GM23338 (cell line): ENCODE results near the gene RPL32. TPM values are rescaled to one million over a fixed set of nuclear protein-coding genes. Genes with fewer than 3 reads are reported as not detected.

Experiments
- ATAC-seq: fragments of 200-7000 bp; cut with Tn5 transposase; 3 replicates; pipeline ENCODE4 v1.9.1; 2020
- DNase-seq: peaks from one replicate; pipeline ENCODE4 v3.0.0-alpha.2; 2015; ENCODE audit warnings: low spot score
- H2AFZ ChIP-seq: fragments of 200-600 bp; sonication (generic); 2 replicates; pipeline ENCODE4 v1.8.0; 2016; ENCODE audit warnings: antibody characterized with exemption, mild to moderate bottlenecking, moderate library complexity
- H3F3A ChIP-seq: fragments of 200-600 bp; sonication (generic); replicated peaks from 2 replicates; pipeline ENCODE4 v1.8.0; 2017; ENCODE audit warnings: antibody characterized with exemption, mixed run types, low read depth
- H3K27ac ChIP-seq: fragments of 200-600 bp; sonication (generic); 2 replicates; pipeline ENCODE4 v1.6.1; 2016; ENCODE audit warnings: low read depth
- H3K27me3 ChIP-seq: fragments of 200-600 bp; sonication (generic); 2 replicates; pipeline ENCODE4 v1.8.0; 2016; ENCODE audit warnings: mild to moderate bottlenecking, mixed run types, moderate library complexity; ENCODE audit not compliant: insufficient read depth
- H3K36me3 ChIP-seq: fragments of 200-600 bp; sonication (generic); 2 replicates; pipeline ENCODE4 v1.8.0; 2016; ENCODE audit warnings: mild to moderate bottlenecking; ENCODE audit not compliant: insufficient read depth
- H3K4me1 ChIP-seq: fragments of 200-600 bp; sonication (generic); 2 replicates; pipeline ENCODE4 v1.8.0; 2016; ENCODE audit warnings: mild to moderate bottlenecking, moderate library complexity; ENCODE audit not compliant: insufficient read depth
- H3K4me2 ChIP-seq: fragments of 200-600 bp; sonication (generic); 2 replicates; pipeline ENCODE4 v1.7.1; 2017; ENCODE audit warnings: mixed run types
- H3K4me3 ChIP-seq: fragments of 200-600 bp; sonication (generic); 2 replicates; pipeline ENCODE4 v1.6.1; 2016; ENCODE audit warnings: mixed run types
- H3K79me2 ChIP-seq: fragments of 200-600 bp; sonication (generic); replicated peaks from 2 replicates; pipeline ENCODE4 v1.8.0; 2017; ENCODE audit warnings: mild to moderate bottlenecking; ENCODE audit not compliant: insufficient read depth
- H3K9me2 ChIP-seq: fragments of 200-600 bp; sonication (generic); 2 replicates; pipeline ENCODE4 v1.8.0; 2017; ENCODE audit not compliant: insufficient read depth
- H4K20me1 ChIP-seq: fragments of 200-600 bp; sonication (generic); replicated peaks from 2 replicates; pipeline ENCODE4 v1.8.0; 2017; ENCODE audit warnings: mild to moderate bottlenecking; ENCODE audit not compliant: insufficient read depth
- H3K27ac Mint-ChIP-seq: 2 replicates; pipeline ENCODE4 v1.8.0; 2020; ENCODE audit warnings: inconsistent platforms, mild to moderate bottlenecking, moderate library complexity, mixed read lengths
- H3K27me3 Mint-ChIP-seq: 3 replicates; pipeline ENCODE4 v1.8.0; 2022; ENCODE audit warnings: low read depth, mild to moderate bottlenecking, moderate library complexity, mixed read lengths, inconsistent platforms; ENCODE audit not compliant: insufficient read depth, poor library complexity
- H3K36me3 Mint-ChIP-seq: 3 replicates; pipeline ENCODE4 v1.8.0; 2021; ENCODE audit warnings: low read depth, mild to moderate bottlenecking, inconsistent platforms, moderate library complexity, mixed read lengths
- H3K4me1 Mint-ChIP-seq: 3 replicates; pipeline ENCODE4 v1.8.0; 2020; ENCODE audit warnings: mild to moderate bottlenecking, inconsistent platforms, mixed read lengths
- H3K4me3 Mint-ChIP-seq: 3 replicates; pipeline ENCODE4 v1.8.0; 2021; ENCODE audit warnings: moderate library complexity, mild to moderate bottlenecking, inconsistent platforms, mixed read lengths
- H3K9me3 Mint-ChIP-seq: 3 replicates; pipeline ENCODE4 v1.8.0; 2020; ENCODE audit warnings: moderate library complexity, mild to moderate bottlenecking, inconsistent platforms, mixed read lengths
- CREB1 ChIP-seq: fragments of 250-450 bp; sonication (Bioruptor Pico); IDR thresholded peaks from 2 replicates; pipeline ENCODE4 v1.5.0; 2020; ENCODE audit warnings: low read depth, mild to moderate bottlenecking, moderate library complexity
- EZH2 ChIP-seq: fragments of 200-600 bp; sonication (generic); IDR thresholded peaks from one replicate; pipeline ENCODE4 v1.8.0; 2017; ENCODE audit warnings: antibody characterized with exemption, mild to moderate bottlenecking, low read depth; ENCODE audit not compliant: unreplicated experiment
- EZH2phosphoT487 ChIP-seq: fragments of 200-600 bp; sonication (generic); IDR thresholded peaks from one replicate; pipeline ENCODE4 v1.8.1; 2018; ENCODE audit warnings: antibody characterized with exemption; ENCODE audit not compliant: unreplicated experiment
- JUNB ChIP-seq: IDR thresholded peaks from one replicate; pipeline ENCODE4 v1.6.1; 2016; ENCODE audit warnings: antibody characterized with exemption; ENCODE audit not compliant: unreplicated experiment
- NANOG ChIP-seq: IDR thresholded peaks from 2 replicates; pipeline ENCODE4 v1.6.1; 2016; ENCODE audit warnings: antibody characterized with exemption, borderline replicate concordance
- POLR2AphosphoS5 ChIP-seq: IDR thresholded peaks from 2 replicates; pipeline ENCODE4 v1.6.1; 2016; ENCODE audit warnings: antibody characterized with exemption, low read depth
- STAT1 ChIP-seq: IDR thresholded peaks from one replicate; pipeline ENCODE4 v1.6.1; 2016; ENCODE audit warnings: antibody characterized with exemption; ENCODE audit not compliant: unreplicated experiment
- ZNF114 ChIP-seq: fragments of 250-450 bp; sonication (Bioruptor Pico); IDR thresholded peaks from 2 replicates; pipeline ENCODE4 v1.5.0; 2020; ENCODE audit warnings: mild to moderate bottlenecking, moderate library complexity
- ZNF331 ChIP-seq: fragments of 250-450 bp; sonication (Bioruptor Pico); IDR thresholded peaks from 2 replicates; pipeline ENCODE4 v1.5.0; 2020; ENCODE audit warnings: low read depth, mild to moderate bottlenecking, moderate library complexity
- polyA plus RNA-seq: library from polyadenylated mRNA; unstranded; fragments of >200 nt; fragmentation: Nextera tagmentation; extraction: Ambion mirVana; gene quantifications from 2 replicates; pipeline ENCODE4 v1.2.1, GENCODE V29; 2016
- total RNA-seq: library from RNA; depleted of rRNA; stranded (reverse); fragments of >200 nt; shearing (Covaris generic); gene quantifications from 2 replicates; pipeline ENCODE4 v1.2.3, GENCODE V29; 2014
- TF ChIP-seq, protein P1 (sequence below), 2 experiments: fragments of 200-600 bp in 1 of 2; sonication (generic) in 1 of 2; conservative IDR thresholded peaks; 2 replicates each; pipeline versions ENCODE4 v1.5.1 to v1.6.1; 2016 to 2017; ENCODE audit warnings: antibody characterized with exemption in 2 of 2, low read depth in 2 of 2, mild to moderate bottlenecking in 2 of 2, moderate library complexity in 1 of 2
- TF ChIP-seq, protein P2 (sequence below): IDR thresholded peaks from one replicate; pipeline ENCODE4 v1.6.1; 2018; ENCODE audit warnings: antibody characterized with exemption; ENCODE audit not compliant: unreplicated experiment
- TF ChIP-seq, protein P3 (sequence below): fragments of 250-450 bp; sonication (Bioruptor Pico); IDR thresholded peaks from 2 replicates; pipeline ENCODE4 v1.5.0; 2020; ENCODE audit warnings: mild to moderate bottlenecking, moderate library complexity
- TF ChIP-seq, protein P4 (sequence below): IDR thresholded peaks from 2 replicates; pipeline ENCODE4 v1.6.1; 2016; ENCODE audit warnings: antibody characterized with exemption

RPL32 gene
- total and polyA plus RNA-seq, 2 experiments from 2014 or later: 561 to 2,550 TPM

DNA sequence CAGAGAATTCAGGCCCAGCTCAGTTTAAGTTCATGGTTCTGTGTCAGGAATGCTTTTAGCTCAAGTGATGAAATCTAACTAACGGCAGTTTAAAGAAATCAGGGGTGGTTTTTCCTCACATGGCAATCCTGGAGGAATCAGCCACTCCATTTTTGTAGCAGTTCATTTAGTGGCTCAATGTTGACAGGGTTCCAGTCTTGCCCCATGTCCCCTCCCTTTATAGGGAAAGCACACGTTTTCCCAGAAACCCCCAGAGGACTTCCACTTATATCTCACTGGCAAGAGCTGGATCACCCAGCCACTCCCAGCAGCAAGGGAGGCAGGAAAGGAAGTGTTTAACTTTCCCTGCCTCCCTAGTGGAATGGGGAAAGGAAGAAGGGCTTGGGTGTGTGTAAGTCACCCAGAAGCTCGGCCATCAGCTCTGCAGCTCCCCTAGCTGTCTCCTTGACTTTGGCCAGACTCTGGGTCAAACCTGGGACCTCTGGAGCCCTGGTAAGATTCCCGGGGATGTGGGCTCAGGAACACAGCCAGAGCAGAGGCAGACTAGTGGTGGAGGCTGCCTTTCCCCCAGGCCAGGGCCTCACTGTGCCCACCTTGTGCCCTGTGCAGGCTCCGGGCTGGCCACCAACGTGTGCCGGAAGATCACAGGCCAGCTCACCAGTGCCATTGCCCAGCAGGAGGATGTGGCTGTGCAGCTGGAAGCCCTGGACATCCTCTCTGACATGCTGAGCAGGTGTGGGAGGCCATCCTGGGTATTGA, 33.6 kb downstream of the RPL32 start:
- H3K27me3 Mint-ChIP-seq: peaks cover 4% of the 10 kb centered on the region
- ATAC-seq: no peak
- Histone ChIP-seq H3K27ac (no peak overlapping the region), H3K4me3 (no peak overlapping the region), H3K4me1 (peaks cover 8% of the 10 kb centered on the region), H3K4me2 (no peak overlapping the region), H3K36me3 (0 out of 2 replicates have a peak, but pooled peaks cover 4% of the 10 kb centered on the region), H4K20me1 (no peaks in the 10 kb centered on the region), H3K27me3 (no peaks in the 10 kb centered on the region), H3K79me2 (no peaks in the 10 kb centered on the region), H2AFZ (no peak overlapping the region), H3K9me2 (no peaks in the 10 kb centered on the region), H3F3A (no peaks in the 10 kb centered on the region)
- peaks cover 24% of the 10 kb centered on the region for H3K36me3 Mint-ChIP-seq
- H3K4me1 Mint-ChIP-seq: peaks cover 15% of the 10 kb centered on the region
- no peak overlapping the region for H3K4me3 Mint-ChIP-seq
- DNase-seq: no peak
- no peaks in the 10 kb centered on the region for H3K9me3 Mint-ChIP-seq
- TF ChIP-seq EZH2 (no peak), EZH2phosphoT487 (no peak), JUNB (no peak), ZNF331 (CRISPR knock-in tag) (no peak), NANOG (no peak), ZNF114 (CRISPR knock-in tag) (no peak), POLR2AphosphoS5 (no peak), STAT1 (no peak), CREB1 (CRISPR knock-in tag) (no peak)
- TF ChIP-seq, protein P1, sequence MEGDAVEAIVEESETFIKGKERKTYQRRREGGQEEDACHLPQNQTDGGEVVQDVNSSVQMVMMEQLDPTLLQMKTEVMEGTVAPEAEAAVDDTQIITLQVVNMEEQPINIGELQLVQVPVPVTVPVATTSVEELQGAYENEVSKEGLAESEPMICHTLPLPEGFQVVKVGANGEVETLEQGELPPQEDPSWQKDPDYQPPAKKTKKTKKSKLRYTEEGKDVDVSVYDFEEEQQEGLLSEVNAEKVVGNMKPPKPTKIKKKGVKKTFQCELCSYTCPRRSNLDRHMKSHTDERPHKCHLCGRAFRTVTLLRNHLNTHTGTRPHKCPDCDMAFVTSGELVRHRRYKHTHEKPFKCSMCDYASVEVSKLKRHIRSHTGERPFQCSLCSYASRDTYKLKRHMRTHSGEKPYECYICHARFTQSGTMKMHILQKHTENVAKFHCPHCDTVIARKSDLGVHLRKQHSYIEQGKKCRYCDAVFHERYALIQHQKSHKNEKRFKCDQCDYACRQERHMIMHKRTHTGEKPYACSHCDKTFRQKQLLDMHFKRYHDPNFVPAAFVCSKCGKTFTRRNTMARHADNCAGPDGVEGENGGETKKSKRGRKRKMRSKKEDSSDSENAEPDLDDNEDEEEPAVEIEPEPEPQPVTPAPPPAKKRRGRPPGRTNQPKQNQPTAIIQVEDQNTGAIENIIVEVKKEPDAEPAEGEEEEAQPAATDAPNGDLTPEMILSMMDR (conservative IDR thresholded peaks at IDR 0.05; ENCODE audit: low read depth in 2 of 2): no peak
- TF ChIP-seq, protein P2, sequence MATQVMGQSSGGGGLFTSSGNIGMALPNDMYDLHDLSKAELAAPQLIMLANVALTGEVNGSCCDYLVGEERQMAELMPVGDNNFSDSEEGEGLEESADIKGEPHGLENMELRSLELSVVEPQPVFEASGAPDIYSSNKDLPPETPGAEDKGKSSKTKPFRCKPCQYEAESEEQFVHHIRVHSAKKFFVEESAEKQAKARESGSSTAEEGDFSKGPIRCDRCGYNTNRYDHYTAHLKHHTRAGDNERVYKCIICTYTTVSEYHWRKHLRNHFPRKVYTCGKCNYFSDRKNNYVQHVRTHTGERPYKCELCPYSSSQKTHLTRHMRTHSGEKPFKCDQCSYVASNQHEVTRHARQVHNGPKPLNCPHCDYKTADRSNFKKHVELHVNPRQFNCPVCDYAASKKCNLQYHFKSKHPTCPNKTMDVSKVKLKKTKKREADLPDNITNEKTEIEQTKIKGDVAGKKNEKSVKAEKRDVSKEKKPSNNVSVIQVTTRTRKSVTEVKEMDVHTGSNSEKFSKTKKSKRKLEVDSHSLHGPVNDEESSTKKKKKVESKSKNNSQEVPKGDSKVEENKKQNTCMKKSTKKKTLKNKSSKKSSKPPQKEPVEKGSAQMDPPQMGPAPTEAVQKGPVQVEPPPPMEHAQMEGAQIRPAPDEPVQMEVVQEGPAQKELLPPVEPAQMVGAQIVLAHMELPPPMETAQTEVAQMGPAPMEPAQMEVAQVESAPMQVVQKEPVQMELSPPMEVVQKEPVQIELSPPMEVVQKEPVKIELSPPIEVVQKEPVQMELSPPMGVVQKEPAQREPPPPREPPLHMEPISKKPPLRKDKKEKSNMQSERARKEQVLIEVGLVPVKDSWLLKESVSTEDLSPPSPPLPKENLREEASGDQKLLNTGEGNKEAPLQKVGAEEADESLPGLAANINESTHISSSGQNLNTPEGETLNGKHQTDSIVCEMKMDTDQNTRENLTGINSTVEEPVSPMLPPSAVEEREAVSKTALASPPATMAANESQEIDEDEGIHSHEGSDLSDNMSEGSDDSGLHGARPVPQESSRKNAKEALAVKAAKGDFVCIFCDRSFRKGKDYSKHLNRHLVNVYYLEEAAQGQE: no peak
- TF ChIP-seq, protein P3, sequence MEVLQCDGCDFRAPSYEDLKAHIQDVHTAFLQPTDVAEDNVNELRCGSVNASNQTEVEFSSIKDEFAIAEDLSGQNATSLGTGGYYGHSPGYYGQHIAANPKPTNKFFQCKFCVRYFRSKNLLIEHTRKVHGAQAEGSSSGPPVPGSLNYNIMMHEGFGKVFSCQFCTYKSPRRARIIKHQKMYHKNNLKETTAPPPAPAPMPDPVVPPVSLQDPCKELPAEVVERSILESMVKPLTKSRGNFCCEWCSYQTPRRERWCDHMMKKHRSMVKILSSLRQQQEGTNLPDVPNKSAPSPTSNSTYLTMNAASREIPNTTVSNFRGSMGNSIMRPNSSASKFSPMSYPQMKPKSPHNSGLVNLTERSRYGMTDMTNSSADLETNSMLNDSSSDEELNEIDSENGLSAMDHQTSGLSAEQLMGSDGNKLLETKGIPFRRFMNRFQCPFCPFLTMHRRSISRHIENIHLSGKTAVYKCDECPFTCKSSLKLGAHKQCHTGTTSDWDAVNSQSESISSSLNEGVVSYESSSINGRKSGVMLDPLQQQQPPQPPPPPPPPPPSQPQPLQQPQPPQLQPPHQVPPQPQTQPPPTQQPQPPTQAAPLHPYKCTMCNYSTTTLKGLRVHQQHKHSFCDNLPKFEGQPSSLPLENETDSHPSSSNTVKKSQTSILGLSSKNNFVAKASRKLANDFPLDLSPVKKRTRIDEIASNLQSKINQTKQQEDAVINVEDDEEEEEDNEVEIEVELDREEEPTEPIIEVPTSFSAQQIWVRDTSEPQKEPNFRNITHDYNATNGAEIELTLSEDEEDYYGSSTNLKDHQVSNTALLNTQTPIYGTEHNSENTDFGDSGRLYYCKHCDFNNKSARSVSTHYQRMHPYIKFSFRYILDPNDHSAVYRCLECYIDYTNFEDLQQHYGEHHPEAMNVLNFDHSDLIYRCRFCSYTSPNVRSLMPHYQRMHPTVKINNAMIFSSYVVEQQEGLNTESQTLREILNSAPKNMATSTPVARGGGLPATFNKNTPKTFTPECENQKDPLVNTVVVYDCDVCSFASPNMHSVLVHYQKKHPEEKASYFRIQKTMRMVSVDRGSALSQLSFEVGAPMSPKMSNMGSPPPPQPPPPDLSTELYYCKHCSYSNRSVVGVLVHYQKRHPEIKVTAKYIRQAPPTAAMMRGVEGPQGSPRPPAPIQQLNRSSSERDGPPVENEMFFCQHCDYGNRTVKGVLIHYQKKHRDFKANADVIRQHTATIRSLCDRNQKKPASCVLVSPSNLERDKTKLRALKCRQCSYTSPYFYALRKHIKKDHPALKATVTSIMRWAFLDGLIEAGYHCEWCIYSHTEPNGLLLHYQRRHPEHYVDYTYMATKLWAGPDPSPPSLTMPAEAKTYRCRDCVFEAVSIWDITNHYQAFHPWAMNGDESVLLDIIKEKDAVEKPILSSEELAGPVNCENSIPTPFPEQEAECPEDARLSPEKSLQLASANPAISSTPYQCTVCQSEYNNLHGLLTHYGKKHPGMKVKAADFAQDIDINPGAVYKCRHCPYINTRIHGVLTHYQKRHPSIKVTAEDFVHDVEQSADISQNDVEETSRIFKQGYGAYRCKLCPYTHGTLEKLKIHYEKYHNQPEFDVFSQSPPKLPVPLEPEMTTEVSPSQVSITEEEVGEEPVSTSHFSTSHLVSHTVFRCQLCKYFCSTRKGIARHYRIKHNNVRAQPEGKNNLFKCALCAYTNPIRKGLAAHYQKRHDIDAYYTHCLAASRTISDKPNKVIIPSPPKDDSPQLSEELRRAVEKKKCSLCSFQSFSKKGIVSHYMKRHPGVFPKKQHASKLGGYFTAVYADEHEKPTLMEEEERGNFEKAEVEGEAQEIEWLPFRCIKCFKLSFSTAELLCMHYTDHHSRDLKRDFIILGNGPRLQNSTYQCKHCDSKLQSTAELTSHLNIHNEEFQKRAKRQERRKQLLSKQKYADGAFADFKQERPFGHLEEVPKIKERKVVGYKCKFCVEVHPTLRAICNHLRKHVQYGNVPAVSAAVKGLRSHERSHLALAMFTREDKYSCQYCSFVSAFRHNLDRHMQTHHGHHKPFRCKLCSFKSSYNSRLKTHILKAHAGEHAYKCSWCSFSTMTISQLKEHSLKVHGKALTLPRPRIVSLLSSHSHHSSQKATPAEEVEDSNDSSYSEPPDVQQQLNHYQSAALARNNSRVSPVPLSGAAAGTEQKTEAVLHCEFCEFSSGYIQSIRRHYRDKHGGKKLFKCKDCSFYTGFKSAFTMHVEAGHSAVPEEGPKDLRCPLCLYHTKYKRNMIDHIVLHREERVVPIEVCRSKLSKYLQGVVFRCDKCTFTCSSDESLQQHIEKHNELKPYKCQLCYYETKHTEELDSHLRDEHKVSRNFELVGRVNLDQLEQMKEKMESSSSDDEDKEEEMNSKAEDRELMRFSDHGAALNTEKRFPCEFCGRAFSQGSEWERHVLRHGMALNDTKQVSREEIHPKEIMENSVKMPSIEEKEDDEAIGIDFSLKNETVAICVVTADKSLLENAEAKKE (CRISPR knock-in tag): no peak
- TF ChIP-seq, protein P4, sequence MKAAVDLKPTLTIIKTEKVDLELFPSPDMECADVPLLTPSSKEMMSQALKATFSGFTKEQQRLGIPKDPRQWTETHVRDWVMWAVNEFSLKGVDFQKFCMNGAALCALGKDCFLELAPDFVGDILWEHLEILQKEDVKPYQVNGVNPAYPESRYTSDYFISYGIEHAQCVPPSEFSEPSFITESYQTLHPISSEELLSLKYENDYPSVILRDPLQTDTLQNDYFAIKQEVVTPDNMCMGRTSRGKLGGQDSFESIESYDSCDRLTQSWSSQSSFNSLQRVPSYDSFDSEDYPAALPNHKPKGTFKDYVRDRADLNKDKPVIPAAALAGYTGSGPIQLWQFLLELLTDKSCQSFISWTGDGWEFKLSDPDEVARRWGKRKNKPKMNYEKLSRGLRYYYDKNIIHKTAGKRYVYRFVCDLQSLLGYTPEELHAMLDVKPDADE: no peak
- H3K27ac Mint-ChIP-seq: no peak overlapping the region
